ENCODE measurements around the gene PTGDR.

Gene PTGDR

GRCh38 chr14:52319919-52320318, 52.4 kb downstream of the PTGDR start:
- no peak for DNase-seq (ENCODE audit: low spot score)
- in situ Hi-C loops (cut with MboI; ENCODE audit: low pct_unique_long_range_greater_than_20kb, low sequenced_read_pairs, unreplicated experiment): no loop called here
- TF ChIP-seq CTCF (IDR thresholded peaks at IDR 0.05; ENCODE audit: extremely low read depth, insufficient read depth, missing control alignments): no peak

GRCh38 chr14:52325126-52325525, 57.6 kb downstream of the PTGDR start:
- peak; percentile 74 for DNase-seq (ENCODE audit: low spot score)
- in situ Hi-C loops (cut with MboI; ENCODE audit: low pct_unique_long_range_greater_than_20kb, low sequenced_read_pairs, unreplicated experiment): no loop called here
- TF ChIP-seq CTCF (IDR thresholded peaks at IDR 0.05; ENCODE audit: extremely low read depth, insufficient read depth, missing control alignments): no peak

- no peak for TF ChIP-seq CTCF (IDR thresholded peaks at IDR 0.05; ENCODE audit: extremely low read depth, insufficient read depth, missing control alignments)
- DNase-seq (ENCODE audit: low spot score): no peak
- in situ Hi-C loops (cut with MboI; ENCODE audit: low pct_unique_long_range_greater_than_20kb, low sequenced_read_pairs, unreplicated experiment): no loop called here
These were observed 58.1 kb downstream of the PTGDR start for GRCh38 chr14:52325630-52326029.
